Panc1 (cell line): ENCODE measurements around the gene MC3R.

Source experiments
- CTCF ChIP-seq: fragments of 450-650 bp; IDR thresholded peaks from 2 replicates; pipeline ENCODE4 v1.5.1; 2017; ENCODE audit warnings: mild to moderate bottlenecking
- REST ChIP-seq, 2 experiments: IDR thresholded peaks; 2 replicates each; pipeline ENCODE4 v1.6.1; 2011 to 2012; ENCODE audit warnings: low read depth in 2 of 2, control low read depth in 1 of 2, low read length in 1 of 2, mild to moderate bottlenecking in 1 of 2, moderate library complexity in 1 of 2; ENCODE audit not compliant: insufficient read depth in 1 of 2

- TF ChIP-seq CTCF: no peak
- TF ChIP-seq REST (IDR thresholded peaks at IDR 0.05; ENCODE audit: insufficient read depth in 1 of 2, low read depth in 2 of 2, low read length in 1 of 2): no peak
These were observed 2.8 kb upstream of the MC3R start for GRCh38 chr20:56245761-56246160.
